Measurements from ENCODE around the gene BICD2.
"Not testable (repeated sequence)": the region's sequence is repeated elsewhere in the genome, so short reads cannot be mapped to it uniquely, and the experiment has no call there.

Gene BICD2

GRCh38 chr9:92769990-92770359, 5.3 kb upstream of the BICD2 start:
- DNase-seq, result no peak

GRCh38 chr9:92769286-92769685, 4.7 kb upstream of the BICD2 start:
- no peak for DNase-seq

GRCh38 chr9:92768816-92769215, 4.2 kb upstream of the BICD2 start:
- not testable (repeated sequence) for DNase-seq

GRCh38 chr9:92767066-92768054, 2.7 kb upstream of the BICD2 start:
- no peak for DNase-seq

- peak; percentile 80 for DNase-seq
Measured at GRCh38 chr9:92764988-92765936, 629 bp upstream of the BICD2 start.

GRCh38 chr9:92763721-92764380, 782 bp downstream of the BICD2 start:
- no peak for DNase-seq

- no peak for DNase-seq
Measured at GRCh38 chr9:92762781-92763708, 1.6 kb downstream of the BICD2 start.

- no peak for DNase-seq
Measured at GRCh38 chr9:92762196-92762595, 2.4 kb downstream of the BICD2 start.

- DNase-seq, result no peak
Measured at GRCh38 chr9:92761686-92762085, 2.9 kb downstream of the BICD2 start.

GRCh38 chr9:92760494-92760893, 4.1 kb downstream of the BICD2 start:
- DNase-seq, result no peak

GRCh38 chr9:92760070-92760469, 4.6 kb downstream of the BICD2 start:
- no peak for DNase-seq

GRCh38 chr9:92759446-92759845, 5.2 kb downstream of the BICD2 start:
- DNase-seq, result no peak

GRCh38 chr9:92756792-92757191, 7.8 kb downstream of the BICD2 start:
- no peak for DNase-seq

GRCh38 chr9:92754091-92754745, 10.4 kb downstream of the BICD2 start:
- no peak for DNase-seq

GRCh38 chr9:92752812-92753404, 11.7 kb downstream of the BICD2 start:
- no peak for DNase-seq

GRCh38 chr9:92749934-92750315, 14.7 kb downstream of the BICD2 start:
- DNase-seq, result no peak

- no peak for DNase-seq
Measured at GRCh38 chr9:92749071-92749933, 15.3 kb downstream of the BICD2 start.

GRCh38 chr9:92748233-92748497, 16.5 kb downstream of the BICD2 start:
- no peak for DNase-seq

GRCh38 chr9:92747459-92748232, 17.0 kb downstream of the BICD2 start:
- DNase-seq, result no peak

All from NCI-H1436 treated with DMSO at 0.1 percent for 48 hours (cell line).